Measurements from ENCODE around the gene CDCA8.

Gene CDCA8

DNA sequence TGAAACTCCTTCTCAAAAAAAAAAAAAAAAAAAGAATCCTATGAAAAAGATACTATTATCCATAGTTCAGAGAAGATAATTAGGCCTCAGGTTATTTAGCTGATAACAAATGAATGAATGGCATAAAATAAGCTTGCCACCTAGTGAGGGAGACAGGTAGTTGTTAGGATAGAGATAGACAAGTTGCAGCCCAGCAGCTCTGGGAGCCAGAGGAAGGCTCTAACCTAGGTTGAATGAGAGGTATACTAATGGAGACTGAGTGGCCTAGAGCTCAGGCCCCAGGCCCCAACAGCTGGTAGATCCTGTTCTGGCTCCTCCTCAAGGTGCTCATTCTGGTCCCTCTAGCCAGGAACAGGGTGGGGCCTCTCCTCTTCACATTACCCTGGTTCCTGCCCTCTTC, 37.0 kb upstream of the CDCA8 start:
- no peak overlapping the region for H3K4me3 ChIP-seq (ENCODE audit: low read length)
- no peak for DNase-seq (ENCODE audit: low read depth)
- TF ChIP-seq, protein P1, sequence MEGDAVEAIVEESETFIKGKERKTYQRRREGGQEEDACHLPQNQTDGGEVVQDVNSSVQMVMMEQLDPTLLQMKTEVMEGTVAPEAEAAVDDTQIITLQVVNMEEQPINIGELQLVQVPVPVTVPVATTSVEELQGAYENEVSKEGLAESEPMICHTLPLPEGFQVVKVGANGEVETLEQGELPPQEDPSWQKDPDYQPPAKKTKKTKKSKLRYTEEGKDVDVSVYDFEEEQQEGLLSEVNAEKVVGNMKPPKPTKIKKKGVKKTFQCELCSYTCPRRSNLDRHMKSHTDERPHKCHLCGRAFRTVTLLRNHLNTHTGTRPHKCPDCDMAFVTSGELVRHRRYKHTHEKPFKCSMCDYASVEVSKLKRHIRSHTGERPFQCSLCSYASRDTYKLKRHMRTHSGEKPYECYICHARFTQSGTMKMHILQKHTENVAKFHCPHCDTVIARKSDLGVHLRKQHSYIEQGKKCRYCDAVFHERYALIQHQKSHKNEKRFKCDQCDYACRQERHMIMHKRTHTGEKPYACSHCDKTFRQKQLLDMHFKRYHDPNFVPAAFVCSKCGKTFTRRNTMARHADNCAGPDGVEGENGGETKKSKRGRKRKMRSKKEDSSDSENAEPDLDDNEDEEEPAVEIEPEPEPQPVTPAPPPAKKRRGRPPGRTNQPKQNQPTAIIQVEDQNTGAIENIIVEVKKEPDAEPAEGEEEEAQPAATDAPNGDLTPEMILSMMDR (conservative IDR thresholded peaks at IDR 0.05; ENCODE audit: low read depth, low read length): no peak

DNA sequence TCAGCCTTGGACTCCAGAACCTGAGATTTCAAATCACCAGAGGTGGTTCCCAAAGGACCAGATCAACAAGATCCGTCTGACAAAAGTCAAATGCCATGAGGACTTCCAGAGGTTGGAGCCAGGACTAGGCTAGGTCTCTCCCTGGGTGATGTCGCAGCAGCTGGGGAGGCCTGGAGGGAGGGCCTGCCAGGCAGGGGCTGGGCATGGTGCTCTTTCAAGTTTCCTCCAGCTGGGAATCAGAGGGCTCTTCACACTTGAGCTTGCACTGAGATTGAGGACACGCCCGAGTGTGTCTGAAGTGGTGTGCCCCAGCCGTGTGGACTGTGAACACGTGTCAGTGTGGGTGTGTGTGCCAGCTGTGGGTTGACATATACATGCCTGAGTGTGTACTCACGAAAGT, 36.3 kb upstream of the CDCA8 start:
- TF ChIP-seq, protein P1 (conservative IDR thresholded peaks at IDR 0.05; ENCODE audit: low read depth, low read length): no peak
- DNase-seq (ENCODE audit: low read depth): no peak
- H3K4me3 ChIP-seq (ENCODE audit: low read length): no peak overlapping the region

DNA sequence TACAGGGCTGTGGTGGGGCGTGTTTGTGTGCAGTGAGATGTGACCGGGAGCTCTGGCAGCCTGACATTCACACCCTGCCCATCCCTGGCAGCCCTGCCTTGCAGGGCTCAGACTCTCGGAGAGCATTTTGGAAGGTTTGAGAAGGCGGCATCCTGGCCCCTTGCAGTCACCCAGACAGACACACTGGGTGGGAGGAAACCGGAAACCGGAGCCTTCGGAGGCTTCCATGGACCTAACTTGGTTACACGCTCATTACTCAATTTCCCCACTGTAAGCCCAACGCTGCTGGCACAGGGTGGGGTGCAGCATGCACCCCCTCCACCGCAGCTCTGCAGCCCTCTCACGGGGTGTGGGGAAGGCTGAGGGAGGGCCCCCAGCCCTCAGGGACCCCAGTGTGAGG, 35.4 kb upstream of the CDCA8 start:
- H3K4me3 ChIP-seq (ENCODE audit: low read length): no peak overlapping the region
- DNase-seq (ENCODE audit: low read depth): no peak
- TF ChIP-seq, protein P1 (conservative IDR thresholded peaks at IDR 0.05; ENCODE audit: low read depth, low read length): no peak

DNA sequence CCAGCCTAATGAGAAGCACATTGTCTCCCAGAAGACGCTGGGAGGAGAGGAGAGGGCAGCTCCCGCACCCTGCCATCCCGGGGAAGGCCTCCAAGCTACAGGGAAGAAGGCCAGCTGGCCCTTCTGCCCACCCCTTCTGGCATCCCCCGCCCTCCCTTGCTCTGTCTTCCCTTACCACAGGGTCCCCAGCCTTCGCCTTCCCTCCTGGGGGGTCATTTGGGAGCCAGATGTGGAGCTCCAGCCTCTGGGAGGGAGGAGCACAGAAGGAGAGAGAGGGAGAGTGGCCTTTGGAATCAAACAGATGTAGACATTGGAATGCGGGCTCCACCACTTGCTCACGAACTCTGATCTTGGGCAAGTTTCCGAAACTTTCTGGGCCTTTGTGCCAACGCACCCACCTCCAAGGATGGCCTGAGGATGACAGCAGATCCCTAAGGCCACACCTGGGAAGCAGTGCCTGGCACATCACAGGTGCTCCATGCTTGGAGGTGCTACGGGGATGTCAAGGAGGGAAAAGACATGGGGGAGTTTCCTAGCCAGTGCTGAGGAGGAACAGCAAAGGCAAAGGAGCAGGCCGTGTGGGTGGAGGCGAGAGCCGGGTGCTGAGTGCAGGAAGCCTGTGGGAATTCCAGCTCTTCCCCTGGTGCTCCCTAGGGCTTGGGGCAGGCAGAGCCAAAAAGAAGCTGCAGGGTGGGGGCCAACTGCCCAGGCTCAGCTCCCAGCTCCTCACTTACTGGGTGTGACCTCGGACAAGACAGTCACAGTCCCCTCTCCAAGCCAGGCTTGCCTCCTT, 34.5 kb upstream of the CDCA8 start:
- H3K4me3 ChIP-seq (ENCODE audit: low read length): no peak overlapping the region
- no peak for DNase-seq (ENCODE audit: low read depth)
- TF ChIP-seq, protein P1 (conservative IDR thresholded peaks at IDR 0.05; ENCODE audit: low read depth, low read length): no peak

DNA sequence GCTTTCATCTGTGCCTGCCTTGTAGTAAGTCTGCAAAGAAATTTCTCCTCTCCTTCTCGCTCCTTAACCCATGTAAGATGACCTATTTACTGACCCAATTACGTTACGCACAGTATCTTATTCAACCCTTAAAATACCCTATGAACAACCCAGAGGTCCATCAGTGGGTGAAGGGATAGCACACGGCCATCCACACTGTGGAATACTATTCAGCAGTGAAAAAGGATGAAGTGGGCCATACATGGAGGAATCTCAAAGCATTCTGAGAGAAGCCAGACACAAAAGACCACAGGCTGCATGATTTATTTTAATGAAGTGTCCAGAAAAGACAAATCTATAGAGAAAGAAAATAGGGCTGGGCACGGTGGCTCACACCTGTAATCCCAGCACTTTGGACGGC, 33.8 kb upstream of the CDCA8 start:
- TF ChIP-seq, protein P1 (conservative IDR thresholded peaks at IDR 0.05; ENCODE audit: low read depth, low read length): no peak
- DNase-seq (ENCODE audit: low read depth): no peak
- no peak overlapping the region for H3K4me3 ChIP-seq (ENCODE audit: low read length)

DNA sequence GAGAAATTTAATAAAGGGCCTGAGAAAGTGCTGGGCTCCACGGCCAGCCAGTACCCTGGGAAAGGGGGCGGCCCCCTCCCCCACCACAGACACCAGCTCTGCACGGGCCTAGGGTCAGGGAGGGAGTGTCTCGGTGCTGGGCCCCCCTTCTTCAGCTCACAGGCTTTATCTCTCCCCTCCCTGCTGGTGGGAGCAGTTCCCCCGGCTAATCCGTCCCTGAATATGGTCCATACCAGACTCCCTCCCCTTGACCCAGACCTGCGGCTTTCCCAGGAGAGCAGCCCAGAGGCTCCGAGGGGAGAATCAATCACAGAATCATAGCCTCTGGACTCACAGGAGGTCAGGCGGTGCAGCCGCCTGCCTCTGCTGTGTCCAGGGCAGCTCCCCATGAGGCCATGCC, 31.7 kb upstream of the CDCA8 start:
- TF ChIP-seq, protein P1 (conservative IDR thresholded peaks at IDR 0.05; ENCODE audit: low read depth, low read length): no peak
- no peak for DNase-seq (ENCODE audit: low read depth)

DNA sequence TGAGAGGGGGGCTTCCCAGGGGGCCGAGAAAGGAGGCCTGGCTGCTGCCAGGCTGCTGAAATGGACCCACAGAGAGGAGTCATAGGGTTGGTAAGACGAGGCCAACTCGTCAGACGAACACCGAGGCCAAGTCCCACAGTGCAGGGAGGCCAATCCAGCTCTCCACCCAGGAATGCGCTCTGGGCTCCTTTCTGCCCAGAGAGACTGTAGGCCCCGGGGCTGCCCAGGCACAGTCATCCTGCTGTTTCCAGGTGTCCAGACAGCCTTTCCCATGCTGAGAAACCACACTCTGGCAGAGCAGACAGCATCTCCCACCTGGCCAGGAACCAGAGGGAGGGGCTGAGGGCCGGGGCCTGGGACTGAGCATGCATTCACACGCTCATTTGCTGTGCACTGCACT, 30.9 kb upstream of the CDCA8 start:
- no peak overlapping the region for H3K4me3 ChIP-seq (ENCODE audit: low read length)
- TF ChIP-seq, protein P1 (conservative IDR thresholded peaks at IDR 0.05; ENCODE audit: low read depth, low read length): no peak

More for the DNA sequence above, 31.7 kb upstream of the CDCA8 start:
- H3K4me3 ChIP-seq (ENCODE audit: low read length): no peak overlapping the region

More for the DNA sequence above, 30.9 kb upstream of the CDCA8 start:
- no peak for DNase-seq (ENCODE audit: low read depth)

Data from retinal pigment epithelial cell (primary cell).